ENCODE results near the gene MPO.

Gene MPO

DNA sequence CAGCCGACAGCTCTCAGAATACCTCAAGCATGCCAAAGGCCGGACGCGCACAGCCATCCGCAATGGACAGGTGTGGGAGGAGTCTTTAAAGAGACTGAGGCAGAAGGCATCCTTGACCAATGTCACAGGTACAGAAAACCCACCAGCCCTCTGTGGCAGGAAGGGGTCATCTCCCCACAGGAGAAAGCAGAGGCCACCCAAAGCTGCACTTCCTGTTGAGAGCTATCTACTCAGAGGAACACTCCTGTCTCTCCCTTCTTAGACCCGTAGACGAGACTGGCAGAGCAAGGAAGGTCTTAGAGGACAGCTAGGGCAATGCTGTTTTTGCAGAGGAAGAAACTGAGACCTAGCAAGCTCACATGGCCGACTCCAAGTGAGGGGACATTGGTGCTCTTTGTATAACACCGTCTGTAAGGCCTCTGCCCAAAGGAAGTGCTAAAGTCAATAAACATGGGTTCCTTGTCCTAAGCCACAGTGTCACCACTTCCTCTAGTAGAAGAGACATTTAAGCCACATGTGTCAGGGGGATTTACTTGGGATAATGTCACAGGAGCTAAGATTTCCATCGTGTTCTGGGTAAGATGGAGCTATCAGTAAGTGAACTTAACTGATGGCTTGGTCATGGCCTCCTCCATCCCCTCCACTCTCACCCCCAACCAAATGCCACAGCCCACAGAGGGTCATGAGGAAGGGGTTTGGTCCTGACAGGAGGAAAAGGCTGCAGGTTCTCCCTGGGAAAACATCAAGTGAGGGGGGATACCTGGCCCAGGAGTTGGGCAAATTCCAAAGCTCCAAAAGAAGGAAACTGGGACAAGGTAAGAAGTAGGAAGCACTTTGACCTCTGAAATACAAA is 33.0 kb downstream of the MPO start:
- peaks cover 2% of the 10 kb centered on the region for H3K36me3 Mint-ChIP-seq (ENCODE audit: insufficient read depth)
- H3K9me3 Mint-ChIP-seq, result no peaks in the 10 kb centered on the region
- DNase-seq (ENCODE audit: low spot score in 2 of 2) (no peak), ATAC-seq (replicated peaks; ENCODE audit: extremely low read depth, poor library complexity, severe bottlenecking) (no peak)
- no peak overlapping the region for H3K27ac Mint-ChIP-seq (ENCODE audit: low read depth)
- H3K27me3 Mint-ChIP-seq, result peaks cover 32% of the 10 kb centered on the region
- H3K4me3 Mint-ChIP-seq, result peak overlapping the region; percentile 22
- peaks cover 14% of the 10 kb centered on the region for H3K4me1 Mint-ChIP-seq

DNA sequence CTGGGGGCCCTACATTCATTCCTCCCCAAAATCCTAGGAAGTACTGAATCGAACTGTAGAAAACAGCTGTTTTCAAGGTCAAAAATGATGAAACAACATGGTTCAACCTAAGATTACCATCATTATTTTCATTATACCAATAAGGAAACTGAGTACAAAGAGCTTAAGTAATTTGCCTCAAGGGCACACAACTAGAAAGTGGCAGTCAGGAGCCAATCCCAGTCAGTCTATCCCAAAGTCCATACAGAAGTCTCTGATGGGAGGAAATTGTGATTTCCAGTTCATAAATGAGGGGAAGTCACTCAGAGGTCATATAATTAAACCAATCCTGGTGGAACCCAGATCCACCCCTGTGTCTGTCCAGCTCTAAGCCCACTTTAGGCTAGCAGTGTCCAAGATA is 34.0 kb downstream of the MPO start:
- Mint-ChIP-seq H3K27me3 (peaks cover 39% of the 10 kb centered on the region), H3K9me3 (no peaks in the 10 kb centered on the region), H3K4me1 (peaks cover 14% of the 10 kb centered on the region), H3K27ac (ENCODE audit: low read depth) (no peak overlapping the region), H3K4me3 (no peak overlapping the region), H3K36me3 (ENCODE audit: insufficient read depth) (peaks cover 2% of the 10 kb centered on the region)
- ATAC-seq (replicated peaks; ENCODE audit: extremely low read depth, poor library complexity, severe bottlenecking) (no peak), DNase-seq (ENCODE audit: low spot score in 2 of 2) (no peak)

DNA sequence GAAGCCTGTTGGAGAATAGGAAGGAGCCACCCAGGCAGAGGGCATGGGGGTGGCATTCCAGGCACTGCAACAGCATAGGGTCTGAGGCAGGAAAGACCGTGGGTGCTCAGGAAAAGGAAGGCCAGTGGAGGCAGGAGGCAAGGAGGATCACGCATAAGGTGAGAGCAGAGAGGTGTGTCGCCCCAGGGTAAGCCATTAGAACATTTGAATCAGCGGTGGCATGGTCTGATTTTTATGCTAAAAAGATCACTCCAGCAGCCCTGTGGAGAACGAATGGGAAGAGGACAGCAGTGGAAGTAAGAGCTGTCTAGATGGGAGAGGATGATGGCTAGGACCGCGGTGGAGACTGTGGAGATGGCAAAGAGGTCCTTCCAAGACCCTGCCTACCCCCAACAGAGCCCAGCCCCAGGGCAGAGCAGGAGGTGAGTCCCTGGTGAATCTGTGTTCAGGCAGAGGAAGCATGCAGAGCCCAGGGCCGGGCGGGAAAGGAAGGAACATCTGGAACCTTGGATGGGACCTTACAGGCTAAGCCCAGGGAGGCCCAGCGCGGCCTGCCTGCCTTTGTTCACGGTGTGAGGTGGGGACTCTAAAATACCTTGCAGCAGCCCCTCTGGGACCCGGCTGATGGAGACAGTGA is 34.5 kb downstream of the MPO start:
- ATAC-seq (replicated peaks; ENCODE audit: extremely low read depth, poor library complexity, severe bottlenecking), result no peak
- H3K27me3 Mint-ChIP-seq, result peaks cover 45% of the 10 kb centered on the region
- peaks cover 2% of the 10 kb centered on the region for H3K36me3 Mint-ChIP-seq (ENCODE audit: insufficient read depth)

DNA sequence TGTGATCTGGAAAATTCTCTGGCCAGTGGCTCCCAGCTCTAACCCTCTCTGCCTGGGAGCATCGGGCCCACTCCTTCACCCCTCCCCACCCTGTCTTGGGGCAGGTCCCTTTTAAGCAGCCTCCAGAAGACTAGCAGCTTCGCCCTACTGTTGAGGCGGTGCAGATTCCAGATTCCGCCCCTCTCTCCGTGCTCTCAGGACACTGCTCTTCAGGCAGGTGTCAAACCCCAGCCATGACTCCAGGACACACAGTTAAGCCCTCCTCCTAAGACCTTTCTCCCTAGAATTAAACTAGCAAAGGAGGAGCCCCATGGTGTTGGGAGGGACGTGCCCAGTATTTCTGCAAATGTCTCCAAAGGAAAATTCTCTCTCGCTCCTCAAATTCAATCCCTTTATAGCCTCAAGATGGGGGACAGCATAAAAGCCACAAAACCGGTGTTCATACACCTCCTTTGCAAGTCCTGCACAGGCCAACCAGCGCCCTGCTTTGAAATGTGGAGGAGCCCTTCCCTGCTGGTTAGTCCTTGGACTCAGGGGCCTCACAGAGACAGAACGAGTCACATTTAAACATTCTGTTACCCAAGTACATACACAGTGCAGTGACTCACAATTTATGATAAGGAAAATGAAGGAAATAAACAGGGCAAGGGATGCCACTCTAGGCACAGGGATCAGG is 35.2 kb downstream of the MPO start:
- H3K27ac Mint-ChIP-seq (ENCODE audit: low read depth), result no peak overlapping the region
- peaks cover 51% of the 10 kb centered on the region for H3K27me3 Mint-ChIP-seq

More for the DNA sequence above, 34.5 kb downstream of the MPO start:
- no peak overlapping the region for H3K27ac Mint-ChIP-seq (ENCODE audit: low read depth)
- no peak for DNase-seq (ENCODE audit: low spot score in 2 of 2)
- peaks cover 14% of the 10 kb centered on the region for H3K4me1 Mint-ChIP-seq
- H3K9me3 Mint-ChIP-seq, result no peaks in the 10 kb centered on the region
- no peak overlapping the region for H3K4me3 Mint-ChIP-seq

DNA sequence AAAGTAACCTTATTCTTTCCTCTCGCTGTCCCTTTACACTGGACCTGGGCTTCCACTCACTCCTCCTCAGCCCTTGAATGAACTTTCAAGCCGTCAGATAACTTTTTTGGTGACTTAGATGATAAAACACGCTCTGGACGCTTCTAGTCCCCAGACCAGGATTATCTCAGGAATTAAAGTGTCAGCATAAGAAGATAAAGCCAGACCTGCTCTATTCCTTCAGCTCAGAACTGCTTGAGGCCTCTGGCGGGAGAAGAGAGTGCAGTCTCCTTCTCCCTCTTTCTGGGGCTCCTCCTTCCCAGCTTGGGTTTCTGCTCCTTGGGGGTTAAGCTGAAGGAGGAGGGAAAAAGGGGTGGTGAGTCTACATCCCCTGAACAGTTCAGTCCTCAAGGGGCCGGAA is 35.8 kb downstream of the MPO start:
- ATAC-seq (replicated peaks; ENCODE audit: extremely low read depth, poor library complexity, severe bottlenecking), result no peak
- Mint-ChIP-seq H3K27ac (ENCODE audit: low read depth) (no peak overlapping the region), H3K9me3 (no peaks in the 10 kb centered on the region), H3K4me3 (no peak overlapping the region), H3K27me3 (peaks cover 57% of the 10 kb centered on the region), H3K4me1 (peaks cover 14% of the 10 kb centered on the region), H3K36me3 (ENCODE audit: insufficient read depth) (peaks cover 2% of the 10 kb centered on the region)
- DNase-seq (ENCODE audit: low spot score in 2 of 2), result no peak

More for the DNA sequence above, 35.2 kb downstream of the MPO start:
- ATAC-seq (replicated peaks; ENCODE audit: extremely low read depth, poor library complexity, severe bottlenecking) (no peak), DNase-seq (ENCODE audit: low spot score in 2 of 2) (no peak)
- Mint-ChIP-seq H3K9me3 (no peaks in the 10 kb centered on the region), H3K4me1 (peaks cover 14% of the 10 kb centered on the region), H3K36me3 (ENCODE audit: insufficient read depth) (peaks cover 2% of the 10 kb centered on the region), H3K4me3 (no peak overlapping the region)

DNA sequence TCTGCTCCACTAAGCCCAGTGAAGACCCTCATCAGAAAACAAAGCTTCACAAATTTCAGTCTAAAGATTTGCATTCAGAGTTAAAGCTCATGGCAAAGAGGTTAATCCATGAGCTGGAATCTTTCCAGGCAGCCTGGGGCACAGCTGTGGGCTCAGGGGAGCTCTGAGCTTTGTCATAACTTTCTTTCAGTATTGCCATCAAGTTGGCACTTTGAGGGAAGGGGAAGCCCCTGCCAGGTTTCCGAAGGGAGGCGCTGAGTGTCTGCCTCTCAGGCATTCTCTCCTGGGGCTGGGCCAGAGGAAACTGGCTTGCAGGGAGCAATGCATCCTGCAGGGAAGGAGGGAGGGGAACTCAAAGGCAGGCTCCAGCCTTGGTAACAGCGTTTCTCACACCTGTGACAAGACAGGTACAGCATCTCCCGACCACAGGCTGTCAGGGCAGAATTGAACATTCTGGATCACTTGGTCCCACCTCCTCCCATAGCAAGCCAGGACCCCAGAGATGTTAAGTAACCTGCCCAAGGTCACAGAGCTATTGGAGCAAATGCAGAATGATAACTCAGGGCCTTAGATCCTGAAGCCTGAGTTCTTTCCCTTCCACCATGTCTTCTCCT is 38.5 kb downstream of the MPO start:
- H3K4me1 Mint-ChIP-seq, result no peaks in the 10 kb centered on the region
- H3K9me3 Mint-ChIP-seq, result no peaks in the 10 kb centered on the region
- peaks cover 74% of the 10 kb centered on the region for H3K27me3 Mint-ChIP-seq
- H3K36me3 Mint-ChIP-seq (ENCODE audit: insufficient read depth), result peaks cover 2% of the 10 kb centered on the region
- ATAC-seq (replicated peaks; ENCODE audit: extremely low read depth, poor library complexity, severe bottlenecking) (no peak), DNase-seq (ENCODE audit: low spot score in 2 of 2) (no peak)
- H3K4me3 Mint-ChIP-seq, result no peak overlapping the region
- H3K27ac Mint-ChIP-seq (ENCODE audit: low read depth), result no peak overlapping the region

DNA sequence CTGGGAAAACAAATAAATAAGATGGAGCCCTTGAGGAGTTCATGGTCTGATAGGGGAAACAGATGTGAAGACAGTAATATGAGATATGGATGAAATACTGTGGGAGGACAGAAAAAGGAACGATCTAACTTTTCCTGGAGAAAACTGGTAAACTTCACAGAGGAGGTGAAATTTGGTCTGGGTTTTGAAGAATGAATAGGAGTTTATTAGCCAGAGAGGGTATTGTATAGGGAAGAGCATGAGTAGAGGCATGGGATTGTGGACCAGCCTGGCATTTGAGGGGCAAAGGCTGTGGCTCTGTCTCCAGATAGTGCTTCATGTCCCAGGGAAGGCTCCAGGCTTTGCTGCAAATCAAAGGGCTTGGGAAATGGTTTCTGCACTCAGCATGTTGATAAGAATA is 40.7 kb downstream of the MPO start:
- no peak for ATAC-seq (replicated peaks; ENCODE audit: extremely low read depth, poor library complexity, severe bottlenecking)
- peaks cover 82% of the 10 kb centered on the region for H3K27me3 Mint-ChIP-seq

DNA sequence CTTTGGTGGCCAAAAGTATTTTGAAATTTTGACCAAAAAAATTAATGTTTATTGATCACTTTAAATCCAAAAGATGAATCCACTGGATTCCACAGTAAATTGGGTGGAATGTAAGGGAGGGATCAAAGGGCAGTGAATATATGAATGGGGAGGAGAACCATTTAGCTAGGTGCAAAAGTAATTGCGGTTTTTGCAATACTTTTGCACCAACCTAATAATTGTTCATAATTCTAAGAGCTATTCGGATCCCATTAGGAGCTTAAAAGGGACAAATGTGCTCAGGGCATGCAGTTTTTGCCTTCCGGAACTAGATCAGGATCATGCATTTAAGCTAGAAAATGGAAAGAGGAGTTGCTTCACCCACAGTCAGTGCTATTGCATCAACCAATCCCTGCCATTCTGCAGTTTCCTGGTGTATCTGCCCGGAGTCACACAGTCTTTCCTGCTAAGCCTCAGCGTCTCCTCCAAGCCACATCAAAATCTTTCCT is 42.5 kb downstream of the MPO start, which contains the start of gene LPO:
Gene LPO (plus strand): TSS at position 438 of the 488 bp plus-strand sequence. CDS start 4,396 bp downstream, outside the sequence.
- no peak for ATAC-seq (replicated peaks; ENCODE audit: extremely low read depth, poor library complexity, severe bottlenecking)
- no peak for DNase-seq (ENCODE audit: low spot score in 2 of 2)
- Mint-ChIP-seq H3K27ac (ENCODE audit: low read depth) (no peak within 1 kb of the TSS), H3K36me3 (ENCODE audit: insufficient read depth) (peaks cover 2% of the 10 kb centered on the region), H3K4me3 (no peak within 1 kb of the TSS), H3K27me3 (peaks cover 74% of the 10 kb centered on the region), H3K9me3 (no peaks in the 10 kb centered on the region), H3K4me1 (no peaks in the 10 kb centered on the region)

More for the DNA sequence above, 40.7 kb downstream of the MPO start:
- no peak for DNase-seq (ENCODE audit: low spot score in 2 of 2)
- H3K36me3 Mint-ChIP-seq (ENCODE audit: insufficient read depth), result peaks cover 2% of the 10 kb centered on the region
- no peak overlapping the region for H3K4me3 Mint-ChIP-seq
- H3K27ac Mint-ChIP-seq (ENCODE audit: low read depth), result no peak overlapping the region
- H3K4me1 Mint-ChIP-seq, result no peaks in the 10 kb centered on the region
- no peaks in the 10 kb centered on the region for H3K9me3 Mint-ChIP-seq

DNA sequence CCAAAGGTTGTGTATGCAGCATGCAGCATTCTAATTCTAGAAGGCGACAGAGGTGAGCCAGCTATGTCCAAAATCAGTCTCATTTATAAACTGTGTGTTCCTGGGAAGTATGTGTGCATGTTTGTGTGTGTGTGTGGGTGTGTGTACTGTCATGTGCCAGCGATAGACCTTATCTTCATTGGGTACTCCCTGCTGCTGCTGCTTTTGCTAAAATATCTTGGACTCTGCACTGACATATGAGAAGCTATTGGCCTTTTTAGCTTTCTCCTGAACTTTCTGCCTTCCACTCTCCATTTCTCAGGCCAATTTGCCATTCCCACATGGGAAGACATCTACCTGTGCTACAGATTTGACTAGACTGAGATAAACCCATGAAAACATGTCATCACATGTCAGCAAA is 44.3 kb downstream of the MPO start:
- DNase-seq (ENCODE audit: low spot score in 2 of 2) (no peak), ATAC-seq (replicated peaks; ENCODE audit: extremely low read depth, poor library complexity, severe bottlenecking) (no peak)
- Mint-ChIP-seq H3K9me3 (no peaks in the 10 kb centered on the region), H3K27me3 (peaks cover 58% of the 10 kb centered on the region), H3K27ac (ENCODE audit: low read depth) (no peak overlapping the region), H3K36me3 (ENCODE audit: insufficient read depth) (peaks cover 2% of the 10 kb centered on the region), H3K4me3 (no peak overlapping the region), H3K4me1 (no peaks in the 10 kb centered on the region)

DNA sequence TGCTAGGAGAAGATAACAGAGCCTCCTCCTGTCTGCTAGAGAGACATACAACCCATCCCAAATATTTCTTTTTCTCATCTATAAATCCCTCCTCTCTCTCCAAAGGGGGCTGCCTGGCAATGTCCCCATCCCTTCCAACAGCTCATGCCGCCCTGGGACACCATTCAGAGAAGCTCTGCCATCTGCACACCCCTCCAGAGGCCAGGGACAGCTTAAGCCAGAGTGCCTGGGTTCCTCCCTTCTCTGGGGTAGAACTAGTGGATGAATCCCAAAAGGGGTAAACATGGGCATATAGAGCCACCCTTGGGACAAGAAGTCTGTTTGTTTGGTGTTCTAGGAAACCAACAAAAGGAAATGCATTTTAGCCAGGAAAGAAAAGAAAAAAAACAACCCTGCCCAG is 44.9 kb downstream of the MPO start:
- Mint-ChIP-seq H3K27me3 (peaks cover 52% of the 10 kb centered on the region), H3K36me3 (ENCODE audit: insufficient read depth) (peaks cover 2% of the 10 kb centered on the region), H3K27ac (ENCODE audit: low read depth) (no peak overlapping the region), H3K9me3 (no peaks in the 10 kb centered on the region), H3K4me3 (no peak overlapping the region), H3K4me1 (no peaks in the 10 kb centered on the region)
- ATAC-seq (replicated peaks; ENCODE audit: extremely low read depth, poor library complexity, severe bottlenecking) (no peak), DNase-seq (ENCODE audit: low spot score in 2 of 2) (no peak)

DNA sequence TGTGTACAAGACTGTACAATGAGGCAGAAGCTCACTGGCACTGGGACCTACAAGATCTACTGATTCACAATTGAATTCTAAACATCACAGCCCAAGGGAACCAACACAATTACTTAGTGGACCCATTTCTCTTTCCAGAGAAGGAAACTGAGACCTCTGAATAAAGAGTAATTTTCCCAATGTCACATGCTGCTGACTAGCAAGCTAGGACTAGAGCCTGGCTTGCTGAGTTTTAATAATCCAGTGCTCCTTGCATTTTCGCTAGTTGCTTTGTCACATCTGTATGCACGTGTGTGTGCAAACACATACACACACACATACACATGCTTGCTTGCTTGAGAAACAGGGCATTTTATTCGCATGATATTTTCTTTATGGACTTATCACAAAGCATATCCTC is 46.2 kb downstream of the MPO start:
- Mint-ChIP-seq H3K27me3 (peaks cover 41% of the 10 kb centered on the region), H3K9me3 (no peaks in the 10 kb centered on the region), H3K4me1 (no peaks in the 10 kb centered on the region), H3K36me3 (ENCODE audit: insufficient read depth) (peaks cover 2% of the 10 kb centered on the region), H3K27ac (ENCODE audit: low read depth) (no peak overlapping the region), H3K4me3 (no peak overlapping the region)
- no peak for ATAC-seq (replicated peaks; ENCODE audit: extremely low read depth, poor library complexity, severe bottlenecking)
- no peak for DNase-seq (ENCODE audit: low spot score in 2 of 2)

DNA sequence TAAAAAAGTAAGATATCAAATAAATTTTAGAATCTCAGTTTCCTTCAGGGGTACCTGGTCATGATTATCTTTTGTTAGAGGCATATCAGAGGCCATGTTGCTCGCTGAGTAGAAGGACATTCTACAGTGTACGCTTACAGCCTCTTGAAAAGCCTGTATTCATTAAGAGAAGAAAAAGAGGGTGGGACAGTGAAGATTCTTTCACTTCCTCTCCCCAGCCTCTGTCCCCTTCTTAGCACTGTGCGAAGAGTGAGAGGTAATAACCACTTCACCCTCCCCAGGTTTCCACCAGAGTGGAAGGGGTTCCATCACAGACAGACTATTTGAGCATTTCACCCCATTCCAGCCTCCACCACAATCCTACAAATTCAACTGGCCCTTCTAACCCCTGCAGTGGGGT is 47.2 kb downstream of the MPO start:
- H3K9me3 Mint-ChIP-seq, result no peaks in the 10 kb centered on the region
- ATAC-seq (replicated peaks; ENCODE audit: extremely low read depth, poor library complexity, severe bottlenecking), result peak; percentile 14
- H3K27me3 Mint-ChIP-seq, result peaks cover 41% of the 10 kb centered on the region
- no peaks in the 10 kb centered on the region for H3K4me1 Mint-ChIP-seq
- no peak for DNase-seq (ENCODE audit: low spot score in 2 of 2)
- H3K27ac Mint-ChIP-seq (ENCODE audit: low read depth), result no peak overlapping the region
- peaks cover 2% of the 10 kb centered on the region for H3K36me3 Mint-ChIP-seq (ENCODE audit: insufficient read depth)
- no peak overlapping the region for H3K4me3 Mint-ChIP-seq

All from central memory CD8-positive, alpha-beta T cell (primary cell).